HCT116 (cell line): ENCODE results near the gene OCA2. TPM values are rescaled to one million over a fixed set of nuclear protein-coding genes. Genes with fewer than 3 reads are reported as not detected.

Source experiments
- ATAC-seq: fragments of 200-7000 bp; cut with Tn5 transposase; 2 replicates; pipeline ENCODE4 v1.9.1; 2020; ENCODE audit warnings: mild to moderate bottlenecking, moderate library complexity
- BruUV-seq: library from RNA; stranded (reverse); fragments of 400-500 nt; replicated peaks from 2 replicates; lab custom pipeline; 2021; lab: Mats Ljungman, UMichigan
- CTCF ChIA-PET: fragments of 300-600 bp; sonication (Branson Sonifier 250); formaldehyde crosslinking; loops from one replicate; lab custom pipeline; 2021; ENCODE audit warnings: antibody characterized with exemption; lab: Charles Lee
- POLR2A ChIA-PET: fragments of 300-600, 350-600 bp; sonication (Branson Sonifier 250); formaldehyde crosslinking; loops from one replicate; lab custom pipeline; 2021; ENCODE audit warnings: antibody characterized with exemption; lab: Charles Lee
- RAD21 ChIA-PET, 2 experiments: fragments of 300-600 bp; sonication (Branson Sonifier 250); formaldehyde crosslinking; loops; one replicate each; lab custom pipeline; 2023; ENCODE audit warnings: low total read pairs in 2 of 2; ENCODE audit not compliant: uncharacterized antibody in 2 of 2, unreplicated experiment in 2 of 2, low non-redundant PET in 1 of 2; lab: Charles Lee
- DNase-seq: peaks from one replicate; pipeline ENCODE4 v3.0.0-alpha.2; 2010; ENCODE audit warnings: low read depth, low spot score
- H2AFZ ChIP-seq: fragments of 200-600 bp; shearing (Covaris generic), sonication (generic); 2 replicates; pipeline ENCODE4 v1.6.1; 2017; ENCODE audit warnings: low read depth, mixed run types, mixed read lengths, antibody characterized with exemption, low read length; ENCODE audit not compliant: poor library complexity, severe bottlenecking
- H3K27ac ChIP-seq: 2 replicates; pipeline ENCODE4 v1.5.1; 2012; ENCODE audit warnings: low read depth, low read length
- H3K27me3 ChIP-seq: fragments of 200-600 bp; sonication (generic); 2 replicates; pipeline ENCODE4 v1.6.1; 2016; ENCODE audit warnings: mixed run types, low read length, mixed read lengths; ENCODE audit not compliant: insufficient read depth
- H3K36me3 ChIP-seq, 2 experiments: fragments of 200-500 bp in 1 of 2; fragments of 200-600 bp in 1 of 2; sonication (Bioruptor generic) in 1 of 2; sonication (generic) in 1 of 2; 2 replicates each; pipeline versions ENCODE4 v1.5.1 to v1.6.1; 2014 to 2016; ENCODE audit warnings: low read length in 2 of 2, inconsistent platforms in 1 of 2, mixed read lengths in 1 of 2, mixed run types in 1 of 2; ENCODE audit not compliant: insufficient read depth in 2 of 2, control insufficient read depth in 1 of 2
- H3K4me1 ChIP-seq, 2 experiments: fragments of 200-600 bp in 1 of 2; sonication (generic) in 1 of 2; 2 replicates each; pipeline versions ENCODE4 v1.5.1 to v1.6.1; 2012 to 2017; ENCODE audit warnings: low read length in 2 of 2, inconsistent platforms in 1 of 2, mild to moderate bottlenecking in 1 of 2, mixed read lengths in 1 of 2, mixed run types in 1 of 2, moderate library complexity in 1 of 2; ENCODE audit not compliant: insufficient read depth in 2 of 2, control insufficient read depth in 1 of 2
- H3K4me2 ChIP-seq: fragments of 200-600 bp; sonication (generic); 2 replicates; pipeline ENCODE4 v1.6.1; 2017; ENCODE audit warnings: mixed run types, low read length, mixed read lengths
- H3K4me3 ChIP-seq, 2 experiments: fragments of 200-600 bp in 1 of 2; sonication (generic) in 1 of 2; replicated peaks in 1 of 2; 2 replicates each; pipeline ENCODE4 v1.5.1; 2011 to 2016; ENCODE audit warnings: low read length in 2 of 2, control low read depth in 1 of 2, low read depth in 1 of 2, mild to moderate bottlenecking in 1 of 2, mixed read lengths in 1 of 2, mixed run types in 1 of 2
- H3K79me2 ChIP-seq: fragments of 200-600 bp; sonication (generic); 2 replicates; pipeline ENCODE4 v1.6.1; 2017; ENCODE audit warnings: mild to moderate bottlenecking, mixed run types, low read length, moderate library complexity, mixed read lengths; ENCODE audit not compliant: insufficient read depth
- H3K9ac ChIP-seq: fragments of 200-600 bp; sonication (generic); 2 replicates; pipeline ENCODE4 v1.6.1; 2016; ENCODE audit warnings: low read length, mixed read lengths
- H3K9me2 ChIP-seq: fragments of 200-600 bp; sonication (generic), shearing (Covaris generic); 2 replicates; pipeline ENCODE4 v1.6.1; 2017; ENCODE audit warnings: mixed run types, mild to moderate bottlenecking, moderate library complexity; ENCODE audit not compliant: insufficient read depth
- H3K9me3 ChIP-seq, 2 experiments: fragments of 200-500 bp in 1 of 2; fragments of 200-600 bp in 1 of 2; sonication (Bioruptor generic) in 1 of 2; sonication (generic) in 1 of 2; 2 replicates each; pipeline ENCODE4 v1.6.1; 2014 to 2017; ENCODE audit warnings: low read length in 2 of 2, mixed read lengths in 2 of 2, inconsistent platforms in 1 of 2, low read depth in 1 of 2, mild to moderate bottlenecking in 1 of 2, mixed run types in 1 of 2, moderate library complexity in 1 of 2; ENCODE audit not compliant: control insufficient read depth in 1 of 2, insufficient read depth in 1 of 2
- H4K20me1 ChIP-seq: fragments of 200-600 bp; sonication (generic), shearing (Covaris generic); 2 replicates; pipeline ENCODE4 v1.6.1; 2017; ENCODE audit warnings: mixed run types, mild to moderate bottlenecking, moderate library complexity; ENCODE audit not compliant: insufficient read depth
- ATF3 ChIP-seq: IDR thresholded peaks from 2 replicates; pipeline ENCODE4 v1.6.1; 2012
- CBX3 ChIP-seq: IDR thresholded peaks from 2 replicates; pipeline ENCODE4 v1.6.1; 2012; ENCODE audit warnings: low read depth
- CEBPB ChIP-seq: IDR thresholded peaks from 2 replicates; pipeline ENCODE4 v1.6.1; 2012; ENCODE audit warnings: low read depth
- CTCF ChIP-seq, 3 experiments: fragments of 200-600 bp in 1 of 3; sonication (generic) in 1 of 3; IDR thresholded peaks in 2 of 3; conservative IDR thresholded peaks in 1 of 3; 2 replicates each; pipeline ENCODE4 v1.5.1; 2012 to 2017; ENCODE audit warnings: low read depth in 2 of 3, low read length in 2 of 3, antibody characterized with exemption in 1 of 3, borderline replicate concordance in 1 of 3, control low read depth in 1 of 3, mild to moderate bottlenecking in 1 of 3, mixed read lengths in 1 of 3, mixed run types in 1 of 3, moderate library complexity in 1 of 3; ENCODE audit not compliant: insufficient read depth in 1 of 3
- EGR1 ChIP-seq: IDR thresholded peaks from 2 replicates; pipeline ENCODE4 v1.6.1; 2012; ENCODE audit warnings: low read depth
- ELF1 ChIP-seq: IDR thresholded peaks from 2 replicates; pipeline ENCODE4 v1.6.1; 2012; ENCODE audit warnings: low read depth, borderline replicate concordance
- FOSL1 ChIP-seq: IDR thresholded peaks from 2 replicates; pipeline ENCODE4 v1.6.1; 2012; ENCODE audit warnings: low read depth
- JUND ChIP-seq: IDR thresholded peaks from 2 replicates; pipeline ENCODE4 v1.6.1; 2012
- POLR2A ChIP-seq: IDR thresholded peaks from 2 replicates; pipeline ENCODE4 v1.7.0; 2011; ENCODE audit warnings: borderline replicate concordance; ENCODE audit not compliant: insufficient read depth, insufficient read length; ENCODE audit errors: extremely low read depth
- RAD21 ChIP-seq: IDR thresholded peaks from 2 replicates; pipeline ENCODE4 v1.6.1; 2012; ENCODE audit warnings: low read depth, mild to moderate bottlenecking
- REST ChIP-seq: IDR thresholded peaks from 2 replicates; pipeline ENCODE4 v1.6.1; 2012; ENCODE audit warnings: low read depth
- SIN3A ChIP-seq: IDR thresholded peaks from 2 replicates; pipeline ENCODE4 v1.6.1; 2012; ENCODE audit warnings: low read depth
- SP1 ChIP-seq: IDR thresholded peaks from 2 replicates; pipeline ENCODE4 v1.6.1; 2012; ENCODE audit warnings: low read depth
- SRF ChIP-seq: IDR thresholded peaks from 2 replicates; pipeline ENCODE4 v1.6.1; 2012; ENCODE audit warnings: low read depth
- YY1 ChIP-seq: IDR thresholded peaks from 2 replicates; pipeline ENCODE4 v1.6.1; 2011; ENCODE audit warnings: low read length, low read depth, moderate library complexity, mild to moderate bottlenecking; ENCODE audit not compliant: insufficient replicate concordance; ENCODE audit errors: extremely low read depth
- ZBTB33 ChIP-seq: IDR thresholded peaks from 2 replicates; pipeline ENCODE4 v1.6.1; 2011; ENCODE audit warnings: mild to moderate bottlenecking, low read length, moderate library complexity; ENCODE audit not compliant: insufficient replicate concordance; ENCODE audit errors: extremely low read depth
- ZFX ChIP-seq: fragments of 450-650 bp; IDR thresholded peaks from 2 replicates; pipeline ENCODE4 v1.6.1; 2017
- ZNF274 ChIP-seq: fragments of 200-500 bp; sonication (Bioruptor generic); IDR thresholded peaks from 2 replicates; pipeline ENCODE4 v1.6.1; 2014; ENCODE audit warnings: mild to moderate bottlenecking, low read depth, low read length, inconsistent platforms
- intact Hi-C: fragments of 100-400 bp; cut with micrococcal nuclease; formaldehyde crosslinking; loops from 2 replicates; pipeline ENCODE4 v1.10.0; 2022
- total RNA-seq: library from RNA; stranded (reverse); gene quantifications from one replicate; pipeline ENCODE4 v1.2.1, GENCODE V29; 2021; ENCODE audit not compliant: unreplicated experiment

OCA2 gene
- total RNA-seq, 1 experiment from 2014 or later, result not detected

GRCh38 chr15:28100516-28101195 is 1.5 kb upstream of the OCA2 start:
- DNase-seq, result no peak
- Histone ChIP-seq H3K27me3 (no peaks in the 10 kb centered on the region), H3K4me2 (no peak overlapping the region), H3K9ac (no peak overlapping the region), H2AFZ (no peak overlapping the region), H3K36me3 (no peaks in the 10 kb centered on the region), H4K20me1 (no peaks in the 10 kb centered on the region), H3K4me3 (no peak overlapping the region), H3K79me2 (no peaks in the 10 kb centered on the region), H3K9me2 (no peaks in the 10 kb centered on the region), H3K27ac (no peak overlapping the region), H3K4me1 (peaks cover 2 to 6% of the 10 kb centered on the region in 2 experiments; a peak in 3 of 4 replicates), H3K9me3 (no peaks in the 10 kb centered on the region)
- POLR2A ChIA-PET, result no interaction called here
- CTCF ChIA-PET, result no interaction called here
- no peak for ATAC-seq
- intact Hi-C loops, result no loop called here
- no peak for TF ChIP-seq YY1
- no peak for TF ChIP-seq ELF1
- no peak for TF ChIP-seq FOSL1
- no peak for TF ChIP-seq EGR1
- TF ChIP-seq SIN3A, result no peak
- no peak for TF ChIP-seq SRF
- TF ChIP-seq ZNF274, result no peak
- no peak for TF ChIP-seq SP1
- no peak for TF ChIP-seq REST
- TF ChIP-seq ZFX, result no peak
- no peak for TF ChIP-seq CBX3
- no peak for TF ChIP-seq CTCF (IDR thresholded peaks at IDR 0.05 in 2 of 3, conservative IDR thresholded peaks at IDR 0.05 in 1 of 3; ENCODE audit: borderline replicate concordance in 1 of 3, insufficient read depth in 1 of 3, low read depth in 2 of 3, low read length in 2 of 3)
- TF ChIP-seq POLR2A, result no peak
- no peak for TF ChIP-seq ZBTB33
- no peak for TF ChIP-seq JUND
- TF ChIP-seq RAD21, result no peak
- no peak for TF ChIP-seq ATF3
- no peak for TF ChIP-seq CEBPB
- no TSS peak for BruUV-seq
- RAD21 ChIA-PET, result no interaction called here
